CD1c-positive myeloid dendritic cell (primary cell): ENCODE measurements around the gene NEK11.

Source experiments
- DNase-seq: peaks from one replicate; pipeline ENCODE4 v3.0.0-alpha.2; 2016; ENCODE audit errors: extremely low spot score

Gene NEK11

DNA sequence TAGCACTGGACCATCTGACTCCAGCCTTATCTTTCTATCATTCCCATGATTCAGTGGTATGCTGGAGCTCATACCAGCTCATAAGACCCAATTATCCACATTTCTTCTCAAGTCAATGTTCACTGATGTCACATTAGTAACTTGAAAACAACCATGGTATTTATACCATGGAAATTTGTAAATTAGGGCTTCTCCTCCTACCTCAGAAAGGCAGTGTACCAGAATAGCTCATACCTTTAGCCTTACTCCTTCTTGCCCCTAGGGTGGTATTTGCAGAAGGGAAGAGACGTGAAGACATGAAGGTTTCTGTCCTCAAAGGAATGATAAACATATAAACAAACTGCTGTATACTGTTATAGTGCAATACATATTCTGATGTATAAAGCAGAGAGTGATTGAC is 114.2 kb downstream of the NEK11 start:
- no peak for DNase-seq

DNA sequence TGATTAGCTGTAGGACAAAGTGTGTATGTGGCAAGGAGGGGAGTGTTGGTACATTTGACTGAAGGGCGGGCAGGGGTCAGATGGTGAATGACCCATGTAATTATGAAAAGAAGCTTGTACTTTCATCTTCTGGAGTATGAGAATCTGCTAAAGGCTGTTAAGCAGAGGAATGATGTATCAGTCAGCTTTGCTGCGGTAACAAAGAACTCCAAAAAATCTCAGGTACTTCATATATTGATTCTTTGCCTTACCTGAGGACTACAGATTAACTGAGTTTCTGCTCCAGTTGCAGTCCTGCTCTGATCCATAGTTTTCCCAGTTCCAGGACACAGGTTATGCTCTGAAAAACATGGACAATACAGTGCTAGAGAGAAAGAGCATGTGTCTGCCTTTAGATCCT is 115.1 kb downstream of the NEK11 start:
- DNase-seq: no peak

- no peak for DNase-seq
These were observed 115.9 kb downstream of the NEK11 start for GRCh38 chr3:131142580-131142979.

DNA sequence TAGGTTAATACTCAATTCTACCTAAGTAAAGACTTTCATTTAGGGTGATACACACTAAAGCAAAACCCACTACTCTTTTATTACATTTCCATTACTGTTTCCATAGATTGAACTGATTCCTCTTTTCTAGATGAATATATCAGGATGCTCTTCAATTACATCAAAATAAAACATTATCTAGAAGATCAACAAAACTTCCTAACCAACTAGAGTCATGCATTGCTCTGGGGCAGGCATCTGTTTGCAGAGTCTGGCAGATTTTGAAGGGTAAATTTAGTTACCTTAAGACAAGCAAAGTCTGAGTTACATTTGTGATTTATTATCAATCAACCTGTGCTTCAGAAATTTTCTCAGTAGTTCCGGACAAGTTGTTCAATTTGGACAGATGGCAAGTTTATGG is 117.1 kb downstream of the NEK11 start:
- DNase-seq: no peak

- DNase-seq: no peak
These were observed 120.9 kb downstream of the NEK11 start for GRCh38 chr3:131147534-131147933.

GRCh38 chr3:131158434-131158833 is 131.8 kb downstream of the NEK11 start:
- DNase-seq: no peak

DNA sequence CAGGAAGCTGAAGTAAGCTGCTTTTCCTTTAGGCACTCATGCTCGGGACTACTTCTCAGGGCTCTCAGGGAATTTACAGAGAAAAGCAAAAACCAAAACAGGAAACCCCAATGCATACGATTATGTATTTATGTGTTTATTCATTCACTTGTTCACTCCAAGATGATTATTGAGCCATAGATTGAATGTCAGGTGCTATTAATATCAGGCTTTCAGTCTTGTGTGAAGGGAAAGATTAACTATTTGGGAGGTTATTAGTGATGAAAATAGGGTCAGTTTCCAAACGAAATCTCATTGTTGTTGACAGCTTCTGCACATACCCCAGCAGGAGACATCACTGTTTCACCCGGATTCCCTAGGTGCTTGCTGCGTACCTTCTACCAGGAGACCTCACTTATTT is 135.8 kb downstream of the NEK11 start:
- no peak for DNase-seq

DNA sequence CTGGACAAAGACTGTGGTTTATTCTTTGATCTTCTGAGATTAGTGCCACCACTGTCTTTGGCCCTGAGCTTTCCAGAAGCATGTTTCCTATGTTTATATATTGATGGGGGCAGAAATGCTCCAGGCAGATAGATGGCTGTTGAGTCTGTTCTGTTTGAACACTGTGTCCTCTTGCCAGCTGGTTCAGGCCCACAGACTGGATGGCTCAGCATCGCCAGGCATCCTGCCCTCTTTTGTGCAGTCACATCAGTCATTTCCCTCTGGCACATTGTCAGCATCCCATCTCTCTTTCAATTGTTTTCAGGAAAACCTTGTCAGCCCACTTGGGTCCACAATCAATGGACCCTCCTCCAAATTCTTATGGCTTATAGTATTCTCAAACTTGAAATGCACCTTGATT is 141.2 kb downstream of the NEK11 start:
- no peak for DNase-seq

DNA sequence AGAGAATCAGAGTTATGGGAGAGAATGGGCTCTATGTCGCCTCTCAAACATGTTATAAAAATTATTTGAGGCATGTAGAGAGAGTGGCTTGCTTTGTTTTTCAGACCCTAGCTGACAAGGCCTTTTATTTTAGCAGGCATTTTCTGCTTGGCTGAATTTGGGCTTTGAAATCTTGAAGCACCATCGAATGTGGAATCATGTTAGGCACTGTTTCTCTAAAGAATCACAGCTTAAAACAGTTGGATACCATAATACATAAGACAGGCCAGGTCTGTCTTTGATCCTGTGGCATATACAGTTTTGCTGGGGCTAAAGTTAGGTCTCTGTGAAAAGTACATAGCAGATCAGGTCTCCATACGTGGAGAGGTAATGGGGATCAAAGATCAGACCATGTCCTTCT is 142.7 kb downstream of the NEK11 start:
- DNase-seq: no peak

- no peak for DNase-seq
These were observed 146.0 kb downstream of the NEK11 start for GRCh38 chr3:131172502-131173200.

DNA sequence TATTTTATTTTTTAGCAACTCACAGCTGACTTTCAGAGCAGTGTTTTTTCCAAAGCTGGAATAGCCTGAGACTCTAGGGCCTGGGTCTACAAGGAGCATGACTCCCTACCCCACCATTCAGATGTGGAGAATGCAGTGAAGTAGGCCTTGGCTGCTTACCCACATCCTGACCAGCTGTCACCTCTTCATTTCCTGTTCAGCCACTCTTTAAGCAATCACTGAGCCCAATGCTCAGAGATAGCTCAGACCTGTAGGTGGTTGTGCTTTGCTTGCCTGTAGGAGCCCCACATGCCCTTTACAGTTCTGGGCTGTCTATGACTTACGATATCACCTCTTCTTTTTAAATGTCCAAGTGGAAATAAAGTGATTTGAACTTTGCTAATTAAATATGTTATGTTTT is 148.1 kb downstream of the NEK11 start:
- DNase-seq: no peak

DNA sequence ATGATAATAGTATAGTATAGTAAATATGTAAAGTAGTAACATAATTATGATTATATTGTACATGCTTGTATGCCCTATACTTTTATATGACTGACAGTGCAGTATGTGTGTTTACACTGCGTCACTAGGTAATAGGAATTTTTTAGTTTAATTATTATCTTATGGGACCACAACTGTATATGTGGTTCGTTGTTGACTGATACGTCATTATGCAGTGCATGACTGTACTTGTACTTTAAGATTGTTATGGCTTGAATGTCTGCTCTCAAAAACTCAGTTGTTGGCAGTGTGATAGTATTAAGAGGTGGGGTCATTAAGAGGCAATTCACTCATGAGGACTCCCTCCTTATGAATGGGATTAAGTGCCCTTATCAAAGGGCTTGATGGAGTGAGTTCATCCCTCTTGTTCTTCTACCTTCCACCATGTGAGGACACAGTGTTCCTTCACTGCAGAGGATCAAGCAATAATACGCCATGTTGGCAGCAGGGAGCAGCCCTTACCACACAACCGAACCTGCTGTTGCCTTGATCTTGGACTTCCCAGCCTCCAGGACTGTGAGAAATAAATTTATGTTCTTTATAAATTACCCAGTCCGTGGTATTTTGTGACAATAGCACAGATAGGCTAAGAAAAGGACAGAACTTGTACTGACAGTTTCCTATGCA is 152.2 kb downstream of the NEK11 start:
- no peak for DNase-seq

DNA sequence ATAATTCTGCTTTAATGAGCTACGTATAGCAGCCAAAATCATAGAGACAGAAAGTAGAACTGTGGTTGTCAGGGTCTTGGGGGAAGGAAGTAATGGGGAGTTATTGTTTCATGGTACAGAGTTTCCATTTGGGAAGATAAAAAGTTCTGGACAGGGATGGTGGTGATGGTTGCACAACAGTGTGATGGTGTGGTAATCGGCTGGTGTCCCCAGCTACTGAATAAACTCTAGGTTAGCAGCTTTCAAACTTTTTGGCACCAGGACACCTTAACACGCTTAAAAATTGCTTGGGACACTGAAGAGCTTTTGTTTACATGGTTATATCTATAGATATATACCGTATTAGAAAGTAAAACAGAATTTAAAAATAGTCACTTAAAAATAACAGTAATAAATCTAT is 166.0 kb downstream of the NEK11 start:
- no peak for DNase-seq

- no peak for DNase-seq
These were observed 167.1 kb downstream of the NEK11 start for GRCh38 chr3:131193641-131194238.

DNA sequence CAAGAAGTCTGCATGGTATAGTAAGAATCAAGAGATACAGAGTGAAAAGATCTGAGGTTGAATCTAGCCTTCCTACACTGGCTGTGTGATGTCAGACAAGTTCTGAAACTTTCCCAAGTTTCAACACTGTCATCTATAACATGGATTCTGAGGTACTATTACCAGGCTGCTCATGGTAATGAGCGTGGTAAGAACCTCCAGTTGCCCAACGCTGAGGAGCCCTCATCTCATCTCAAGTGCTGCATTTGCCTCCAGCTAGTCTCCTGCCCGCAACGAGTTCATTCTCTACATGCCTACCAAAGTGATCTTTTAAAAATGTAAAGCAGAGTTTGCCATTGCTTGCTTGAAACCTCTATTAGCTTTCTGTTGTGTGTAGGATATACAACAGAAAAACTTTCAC is 168.1 kb downstream of the NEK11 start:
- DNase-seq: no peak

DNA sequence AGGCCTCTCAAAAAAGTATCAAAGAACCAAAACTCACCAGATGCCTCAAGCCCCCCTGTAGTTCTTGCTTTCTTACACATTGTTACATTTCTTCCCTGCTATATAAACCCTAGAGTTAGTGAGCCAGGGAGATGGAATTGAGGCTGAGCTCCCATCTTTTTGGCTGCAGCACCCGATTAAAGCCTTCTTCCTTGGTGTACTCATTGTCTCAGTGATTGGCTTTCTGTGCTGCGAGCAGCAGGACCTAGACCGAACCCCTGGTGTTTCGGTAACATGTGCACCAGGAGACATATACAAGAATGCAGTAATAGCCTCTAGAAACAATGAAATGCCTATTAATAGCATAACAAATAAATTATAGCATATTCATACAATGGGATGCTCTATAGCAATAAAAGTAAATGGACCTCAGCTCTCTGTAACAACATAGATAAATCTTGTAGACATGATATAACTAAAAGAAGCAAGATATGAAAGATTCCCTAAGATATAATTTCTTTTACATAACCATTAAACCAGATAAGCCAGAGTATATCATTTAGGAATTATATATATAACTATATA is 174.0 kb downstream of the NEK11 start:
- no peak for DNase-seq

GRCh38 chr3:131216330-131216729 is 189.7 kb downstream of the NEK11 start:
- DNase-seq: no peak

DNA sequence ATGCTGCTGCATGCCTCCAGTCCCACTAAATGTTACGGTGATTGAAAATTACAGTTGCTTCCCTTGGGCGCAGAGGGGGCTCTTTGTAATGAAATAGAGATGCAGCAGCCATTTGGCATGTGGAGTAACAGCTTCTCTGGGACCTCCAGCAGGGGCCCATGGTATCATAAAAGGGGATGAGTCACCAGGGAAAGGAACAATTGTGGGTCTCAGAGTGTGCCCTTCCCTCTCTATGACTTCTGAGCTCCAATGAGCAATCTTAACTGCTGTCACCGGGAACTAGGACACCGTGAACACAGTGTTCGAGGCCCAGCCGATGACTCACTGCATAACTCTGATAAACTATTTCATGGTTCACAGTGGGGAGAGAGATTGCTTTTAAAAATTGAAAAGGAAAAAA is 190.1 kb downstream of the NEK11 start:
- no peak for DNase-seq

DNA sequence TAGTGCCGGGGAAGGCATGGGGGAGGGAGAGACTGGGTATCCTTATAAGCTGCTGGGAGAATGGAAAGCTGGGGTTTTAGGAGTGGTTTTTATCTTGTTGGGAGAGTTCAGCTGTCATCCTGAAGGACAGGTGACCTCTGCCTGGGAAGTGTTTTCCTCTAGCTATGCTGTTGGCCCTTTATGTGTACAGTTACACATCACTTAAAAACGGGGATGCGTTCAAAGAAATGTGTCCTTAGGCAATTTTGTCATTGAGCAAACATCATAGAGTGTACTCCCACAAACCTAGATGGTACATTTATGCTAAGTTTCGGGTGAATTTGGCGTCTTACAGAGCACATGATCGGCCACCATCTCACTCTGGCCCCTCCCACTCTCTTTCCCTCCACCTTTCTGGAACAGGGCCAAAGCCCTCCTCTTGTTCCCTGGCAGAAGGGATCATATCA is 190.6 kb downstream of the NEK11 start:
- DNase-seq: no peak

DNA sequence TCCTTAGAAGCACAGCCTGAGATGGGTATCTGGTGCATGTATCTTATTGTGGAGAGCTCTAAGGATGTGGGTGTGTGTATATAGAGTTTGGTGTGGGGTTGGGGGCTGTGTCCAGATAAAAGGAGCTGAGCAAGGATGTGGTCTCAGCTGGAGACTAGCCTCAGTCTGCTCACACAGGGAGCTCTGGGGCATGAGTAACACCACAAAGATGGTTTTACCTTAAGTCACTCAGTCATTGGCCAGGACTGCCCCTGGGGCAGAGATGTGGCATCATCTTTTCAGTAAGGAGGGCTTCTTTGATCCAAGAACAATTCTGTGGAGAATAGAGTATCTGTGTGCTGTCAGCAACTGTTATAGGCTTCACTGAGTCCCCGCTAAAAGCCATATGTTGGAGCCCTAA is 191.5 kb downstream of the NEK11 start:
- DNase-seq: no peak

- DNase-seq: no peak
These were observed 195.1 kb downstream of the NEK11 start for GRCh38 chr3:131221731-131222130.

DNA sequence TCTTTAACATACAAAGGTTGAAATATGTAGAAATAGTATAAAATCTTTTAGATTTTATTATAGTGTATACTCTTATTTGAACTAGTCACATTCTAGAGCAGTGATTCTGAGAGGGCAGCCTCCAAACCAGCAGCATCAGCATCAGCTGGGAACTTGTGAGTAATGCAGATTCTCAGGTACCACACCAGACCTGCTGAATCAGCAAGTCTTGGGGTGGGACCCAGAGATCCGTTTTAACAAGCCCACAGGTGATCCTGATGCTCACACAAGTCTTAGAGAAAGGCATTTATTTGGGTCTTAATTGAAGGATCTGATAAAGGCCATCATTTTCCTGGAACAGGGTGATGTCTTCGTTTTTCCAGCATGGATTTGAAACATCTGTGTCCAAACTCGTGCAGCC is 195.9 kb downstream of the NEK11 start:
- DNase-seq: no peak
